Endodermal cell (in vitro differentiated cells): ENCODE measurements around the gene AGK. TPM values are rescaled to one million over a fixed set of nuclear protein-coding genes. Genes with fewer than 3 reads are reported as not detected.
"Not testable (repeated sequence)": the region's sequence is repeated elsewhere in the genome, so short reads cannot be mapped to it uniquely, and the experiment has no call there.

Experiments
- DNase-seq: peaks from one replicate; pipeline ENCODE4 v3.0.0-alpha.2; 2017
- H3K27ac ChIP-seq: 2 replicates; pipeline ENCODE4 v1.5.1; 2013; ENCODE audit warnings: mild to moderate bottlenecking, low read depth, low read length, moderate library complexity
- H3K27me3 ChIP-seq: 2 replicates; pipeline ENCODE4 v1.6.1; 2013; ENCODE audit warnings: mild to moderate bottlenecking, low read length, moderate library complexity; ENCODE audit not compliant: insufficient read depth, control insufficient read depth, poor library complexity, severe bottlenecking
- H3K36me3 ChIP-seq: 2 replicates; pipeline ENCODE4 v1.7.0; 2013; ENCODE audit warnings: mild to moderate bottlenecking, low read length, moderate library complexity; ENCODE audit not compliant: control insufficient read depth, insufficient read depth
- H3K4me1 ChIP-seq: one replicate; pipeline ENCODE4 v1.7.0; 2013; ENCODE audit warnings: low read length; ENCODE audit not compliant: control insufficient read depth, insufficient read depth
- H3K4me3 ChIP-seq: 2 replicates; pipeline ENCODE4 v1.5.1; 2013; ENCODE audit warnings: mild to moderate bottlenecking, low read length, moderate library complexity
- H3K9ac ChIP-seq: 2 replicates; pipeline ENCODE4 v1.6.1; 2013; ENCODE audit warnings: mild to moderate bottlenecking, low read length, moderate library complexity; ENCODE audit not compliant: poor library complexity, severe bottlenecking; ENCODE audit errors: extremely low read depth
- H3K9me3 ChIP-seq: 2 replicates; pipeline ENCODE4 v1.6.1; 2013; ENCODE audit warnings: mild to moderate bottlenecking, low read length, moderate library complexity; ENCODE audit not compliant: control insufficient read depth
- H3K27ac Mint-ChIP-seq: 2 replicates; pipeline ENCODE4 v1.8.0; 2020; ENCODE audit warnings: mixed read lengths
- H3K27me3 Mint-ChIP-seq: 2 replicates; pipeline ENCODE4 v1.8.0; 2021; ENCODE audit warnings: mild to moderate bottlenecking, mixed read lengths; ENCODE audit not compliant: insufficient read depth
- H3K36me3 Mint-ChIP-seq: 2 replicates; pipeline ENCODE4 v1.8.0; 2020; ENCODE audit warnings: low read depth, mixed read lengths
- H3K4me1 Mint-ChIP-seq: 2 replicates; pipeline ENCODE4 v1.8.0; 2020; ENCODE audit warnings: mixed read lengths
- H3K4me3 Mint-ChIP-seq: 2 replicates; pipeline ENCODE4 v1.8.0; 2020; ENCODE audit warnings: mild to moderate bottlenecking, moderate library complexity, mixed read lengths
- H3K9me3 Mint-ChIP-seq: 2 replicates; pipeline ENCODE4 v1.8.0; 2020; ENCODE audit warnings: mild to moderate bottlenecking, mixed read lengths
- WGBS, 2 experiments: methylation state at CpG; one replicate each; pipeline versions ENCODE4 v1.1.5 to v1.1.7; 2013; ENCODE audit warnings: missing lambda C conversion rate in 2 of 2, mixed read lengths in 1 of 2; ENCODE audit not compliant: insufficient coverage in 1 of 2, insufficient read length in 1 of 2; 5-methylcytosine and 5-hydroxymethylcytosine counted together
- total RNA-seq, 2 donors: library from RNA; stranded (reverse); fragmentation: NEBNext Ultra II Directional in 1 of 2; extraction: Animal tissue kit (Norgen Biotek cat#: 25700) in 1 of 2; gene quantifications; 2 replicates in 1 of 2; 3 replicates in 1 of 2; pipeline ENCODE4 v1.2.1, GENCODE V29; 2021
- TF ChIP-seq, protein P1 (sequence below): fragments of 200-600 bp; sonication (generic); conservative IDR thresholded peaks from 2 replicates; pipeline ENCODE4 v1.5.0; 2021; ENCODE audit warnings: antibody characterized with exemption, mild to moderate bottlenecking

The AGK gene
- total RNA-seq, 2 donors from 2014 or later, result 30.2 to 41.7 TPM

DNA sequence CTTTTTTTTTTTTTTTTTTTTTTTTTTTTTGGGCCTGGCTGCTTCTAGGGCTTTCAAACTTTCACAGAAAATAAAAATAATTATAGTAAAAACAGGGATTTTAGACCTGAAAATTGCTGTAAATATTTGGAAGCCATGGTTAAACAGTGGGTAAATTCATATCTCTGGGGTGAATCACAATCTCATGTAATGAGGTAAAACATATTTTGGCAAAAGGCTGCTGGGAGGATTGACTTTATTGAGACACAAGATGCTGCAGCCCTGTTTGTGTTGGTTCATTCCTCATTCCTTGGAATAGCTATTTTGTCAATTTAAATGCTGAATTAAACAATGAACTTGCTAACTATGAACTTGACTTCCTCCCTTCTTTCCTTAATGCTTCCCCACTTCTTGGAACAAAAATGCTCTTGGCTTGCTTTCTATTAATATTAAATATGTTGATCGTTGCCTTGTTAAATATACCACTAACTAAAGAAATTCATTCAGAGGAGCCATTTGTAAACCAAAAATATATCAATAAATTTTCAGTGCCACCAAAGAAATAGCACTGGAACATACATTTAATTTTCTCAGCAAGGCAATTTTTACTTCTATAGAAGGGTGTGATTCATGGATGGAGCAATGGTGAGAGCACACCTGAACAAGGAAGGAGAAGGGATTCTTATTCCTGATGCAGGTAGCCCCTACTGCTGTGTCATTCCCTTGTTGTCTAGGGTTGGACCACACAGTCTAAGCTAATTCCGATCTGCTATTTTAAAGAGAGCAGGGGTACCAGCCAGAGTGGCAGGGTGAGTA, 24.6 kb downstream of the AGK start:
- H3K27ac ChIP-seq, result no peak overlapping the region

DNA sequence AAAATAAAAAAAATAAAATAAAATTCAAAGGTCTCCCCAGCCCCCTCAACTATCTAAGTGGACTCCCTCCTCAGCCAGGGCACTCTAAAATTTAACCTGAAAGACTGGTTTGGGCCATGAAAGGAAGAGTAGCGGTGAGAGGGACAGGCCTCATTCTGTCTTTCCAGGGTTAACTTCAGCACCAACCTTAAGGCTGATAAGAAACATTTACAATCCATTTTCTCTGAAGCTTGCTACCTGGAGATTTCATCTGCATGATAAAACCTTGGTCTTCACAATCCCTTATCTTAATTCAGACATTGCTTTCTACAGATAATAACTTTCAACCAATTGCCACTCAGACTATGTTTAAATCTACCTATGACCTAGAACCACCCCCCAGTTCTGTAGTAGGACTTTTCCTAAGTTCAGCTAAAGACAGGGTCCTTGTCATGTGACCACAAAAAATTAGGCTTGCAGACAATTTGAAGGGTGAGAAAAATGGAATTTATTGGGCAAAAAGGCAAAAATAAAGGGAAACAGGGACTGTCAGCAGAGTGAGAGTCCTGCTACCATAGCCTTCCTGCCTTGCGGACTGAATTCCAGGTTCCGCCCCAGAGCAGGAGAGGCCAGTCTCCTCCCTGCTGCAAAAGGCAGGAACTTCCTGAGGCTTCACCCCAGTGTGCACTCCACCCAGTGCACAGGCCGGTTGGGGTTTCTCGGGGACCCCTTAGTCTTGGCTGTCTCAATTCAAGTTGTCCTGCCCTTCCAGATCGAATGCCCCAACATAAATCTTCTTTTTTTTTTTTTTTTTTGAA, 26.0 kb downstream of the AGK start:
- Histone ChIP-seq H3K9me3 (peaks cover 55% of the 10 kb centered on the region), H3K36me3 (peaks cover 23% of the 10 kb centered on the region), H3K27ac (no peak overlapping the region), H3K4me1 (no peaks in the 10 kb centered on the region), H3K9ac (no peak overlapping the region), H3K4me3 (no peak overlapping the region), H3K27me3 (no peaks in the 10 kb centered on the region)
- Mint-ChIP-seq H3K36me3 (peaks cover 42% of the 10 kb centered on the region), H3K9me3 (peaks cover 18% of the 10 kb centered on the region), H3K27me3 (no peaks in the 10 kb centered on the region), H3K4me3 (no peak overlapping the region), H3K27ac (no peak overlapping the region), H3K4me1 (no peaks in the 10 kb centered on the region)
- TF ChIP-seq, protein P1, sequence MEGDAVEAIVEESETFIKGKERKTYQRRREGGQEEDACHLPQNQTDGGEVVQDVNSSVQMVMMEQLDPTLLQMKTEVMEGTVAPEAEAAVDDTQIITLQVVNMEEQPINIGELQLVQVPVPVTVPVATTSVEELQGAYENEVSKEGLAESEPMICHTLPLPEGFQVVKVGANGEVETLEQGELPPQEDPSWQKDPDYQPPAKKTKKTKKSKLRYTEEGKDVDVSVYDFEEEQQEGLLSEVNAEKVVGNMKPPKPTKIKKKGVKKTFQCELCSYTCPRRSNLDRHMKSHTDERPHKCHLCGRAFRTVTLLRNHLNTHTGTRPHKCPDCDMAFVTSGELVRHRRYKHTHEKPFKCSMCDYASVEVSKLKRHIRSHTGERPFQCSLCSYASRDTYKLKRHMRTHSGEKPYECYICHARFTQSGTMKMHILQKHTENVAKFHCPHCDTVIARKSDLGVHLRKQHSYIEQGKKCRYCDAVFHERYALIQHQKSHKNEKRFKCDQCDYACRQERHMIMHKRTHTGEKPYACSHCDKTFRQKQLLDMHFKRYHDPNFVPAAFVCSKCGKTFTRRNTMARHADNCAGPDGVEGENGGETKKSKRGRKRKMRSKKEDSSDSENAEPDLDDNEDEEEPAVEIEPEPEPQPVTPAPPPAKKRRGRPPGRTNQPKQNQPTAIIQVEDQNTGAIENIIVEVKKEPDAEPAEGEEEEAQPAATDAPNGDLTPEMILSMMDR, result no peak
- DNase-seq, result no peak
- WGBS, 2 experiments, result 93 to 96% methylated on average over 4 to 6 of the region's 6 CpGs

More for the DNA sequence above, 24.6 kb downstream of the AGK start:
- H3K4me3 Mint-ChIP-seq, result no peak overlapping the region
- DNase-seq, result no peak
- H3K27me3 ChIP-seq, result no peaks in the 10 kb centered on the region
- H3K4me3 ChIP-seq, result no peak overlapping the region
- peaks cover 23% of the 10 kb centered on the region for H3K36me3 ChIP-seq
- no peak overlapping the region for H3K27ac Mint-ChIP-seq
- peaks cover 53% of the 10 kb centered on the region for H3K9me3 ChIP-seq
- H3K27me3 Mint-ChIP-seq, result no peaks in the 10 kb centered on the region
- TF ChIP-seq, protein P1, result no peak
- no peak overlapping the region for H3K9ac ChIP-seq
- peaks cover 18% of the 10 kb centered on the region for H3K9me3 Mint-ChIP-seq
- peaks cover 42% of the 10 kb centered on the region for H3K36me3 Mint-ChIP-seq
- H3K4me1 ChIP-seq, result no peaks in the 10 kb centered on the region
- 78 to 86% methylated on average over 1 to 2 of the region's 2 CpGs for WGBS, 2 experiments
- no peaks in the 10 kb centered on the region for H3K4me1 Mint-ChIP-seq

DNA sequence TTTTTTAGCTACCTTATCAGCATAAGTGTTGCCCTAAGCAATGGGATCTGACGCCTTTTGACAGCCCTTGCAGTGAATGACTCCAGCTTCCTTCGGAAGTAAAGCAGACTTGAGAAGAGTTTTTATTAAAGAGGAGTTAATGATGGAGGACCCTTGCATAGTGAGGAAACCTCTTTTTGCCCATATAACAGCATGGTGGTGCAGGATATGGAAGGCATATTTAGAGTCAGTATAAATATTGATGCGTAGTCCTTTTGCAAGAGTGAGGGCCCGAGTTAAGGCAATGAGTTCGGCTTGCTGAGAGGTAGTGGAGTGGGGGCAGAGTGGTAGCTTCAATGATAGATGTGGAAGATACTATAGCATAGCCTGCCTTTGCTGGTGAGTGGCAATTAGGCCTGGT, 28.7 kb downstream of the AGK start:
- not testable (repeated sequence) for H3K4me3 ChIP-seq, H3K4me1 Mint-ChIP-seq
- WGBS, 2 experiments, result 80 to 93% methylated on average over 2 to 5 of the region's 5 CpGs

DNA sequence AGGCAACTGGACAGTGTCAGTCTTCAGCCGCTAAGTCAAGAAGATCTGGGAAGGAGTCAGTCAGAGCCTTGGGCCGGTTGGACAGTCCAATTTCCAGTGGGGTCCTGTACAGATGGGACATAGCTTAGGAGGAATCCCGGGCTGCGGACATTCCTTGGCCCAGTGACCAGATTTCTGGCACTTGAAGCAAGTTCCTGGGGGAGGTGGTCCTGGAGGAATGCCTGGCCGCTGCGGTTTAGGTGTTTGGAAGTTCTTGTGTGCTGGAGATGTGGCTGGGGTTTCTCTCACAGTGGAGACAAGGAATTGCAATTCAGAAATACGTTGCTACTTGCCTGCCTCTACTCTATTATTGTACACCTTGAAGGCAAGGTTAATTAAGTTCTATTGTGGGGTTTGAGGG, 30.9 kb downstream of the AGK start:
- WGBS, 2 experiments, result 95 to 100% methylated on average over 1 to 7 of the region's 7 CpGs
- not testable (repeated sequence) for H3K4me3 ChIP-seq, H3K27me3 ChIP-seq, H3K27me3 Mint-ChIP-seq, H3K9me3 Mint-ChIP-seq, H3K4me3 Mint-ChIP-seq, H3K9ac ChIP-seq, DNase-seq, H3K4me1 ChIP-seq, H3K27ac ChIP-seq, H3K36me3 ChIP-seq, H3K27ac Mint-ChIP-seq
- Mint-ChIP-seq H3K36me3 (peaks cover 11% of the 10 kb centered on the region), H3K4me1 (peaks cover 25% of the 10 kb centered on the region)
- peaks cover 33% of the 10 kb centered on the region for H3K9me3 ChIP-seq

More for the DNA sequence above, 28.7 kb downstream of the AGK start:
- Mint-ChIP-seq H3K36me3 (peaks cover 29% of the 10 kb centered on the region), H3K9me3 (peaks cover 16% of the 10 kb centered on the region)
- H3K9me3 ChIP-seq, result peaks cover 51% of the 10 kb centered on the region
- peaks cover 20% of the 10 kb centered on the region for H3K36me3 ChIP-seq
- not testable (repeated sequence) for H3K27me3 Mint-ChIP-seq, DNase-seq, H3K9ac ChIP-seq, H3K4me3 Mint-ChIP-seq, H3K27ac ChIP-seq, H3K27me3 ChIP-seq, H3K4me1 ChIP-seq, H3K27ac Mint-ChIP-seq
